ENCODE measurements around the gene TBC1D16.

The TBC1D16 gene

DNA sequence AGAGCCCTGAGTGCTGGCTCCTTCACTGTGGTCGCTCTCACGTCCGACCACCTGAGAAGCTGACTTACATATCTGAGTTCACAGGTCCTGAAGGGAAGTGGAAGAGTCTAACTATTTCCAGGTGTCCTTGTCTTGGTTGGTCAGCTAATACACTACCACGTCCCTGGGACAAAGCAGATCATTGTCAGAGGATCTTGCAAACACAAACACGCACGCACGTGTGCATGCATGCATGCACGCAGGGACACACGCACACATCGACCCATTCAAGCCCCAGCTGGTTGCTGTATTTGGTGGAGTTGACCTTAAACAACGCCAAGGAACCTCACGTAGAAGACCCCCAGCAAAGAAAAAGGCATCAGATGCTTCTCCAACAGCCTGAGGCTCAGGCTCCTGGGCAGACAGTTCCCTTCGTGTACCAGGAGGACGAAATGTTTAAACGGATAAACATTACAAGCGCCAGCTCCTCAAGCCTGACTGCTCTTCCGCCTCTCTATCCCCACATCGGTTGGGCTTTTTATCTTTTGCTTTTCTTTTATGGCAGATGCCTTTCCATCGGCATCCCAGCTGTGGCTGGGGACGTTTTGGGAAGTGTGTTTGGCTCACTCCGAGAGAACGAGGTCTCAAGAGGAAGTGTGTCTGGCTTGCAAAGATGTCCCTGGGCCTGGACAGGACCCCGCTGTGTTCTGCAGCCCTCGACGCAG, 95.8 kb downstream of the TBC1D16 start:
- no peak for DNase-seq (ENCODE audit: low spot score)

DNA sequence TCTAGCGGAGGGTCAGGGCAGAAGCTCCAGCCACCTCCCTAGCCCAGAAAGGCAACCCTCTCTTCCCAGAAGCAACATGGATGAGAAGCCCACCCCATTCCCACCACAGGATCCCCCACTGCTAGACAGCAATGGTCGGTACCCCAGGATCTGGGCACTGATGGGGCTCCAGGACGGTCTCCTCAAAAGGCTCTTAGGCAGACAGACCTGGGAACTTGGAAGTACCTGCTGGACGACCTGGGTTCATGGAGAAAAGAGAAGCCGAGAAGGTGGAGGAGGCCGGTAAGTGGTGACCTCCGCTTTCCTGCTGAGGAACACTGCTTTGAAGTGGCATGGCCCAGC, 96.6 kb downstream of the TBC1D16 start:
- no peak for DNase-seq (ENCODE audit: low spot score)

DNA sequence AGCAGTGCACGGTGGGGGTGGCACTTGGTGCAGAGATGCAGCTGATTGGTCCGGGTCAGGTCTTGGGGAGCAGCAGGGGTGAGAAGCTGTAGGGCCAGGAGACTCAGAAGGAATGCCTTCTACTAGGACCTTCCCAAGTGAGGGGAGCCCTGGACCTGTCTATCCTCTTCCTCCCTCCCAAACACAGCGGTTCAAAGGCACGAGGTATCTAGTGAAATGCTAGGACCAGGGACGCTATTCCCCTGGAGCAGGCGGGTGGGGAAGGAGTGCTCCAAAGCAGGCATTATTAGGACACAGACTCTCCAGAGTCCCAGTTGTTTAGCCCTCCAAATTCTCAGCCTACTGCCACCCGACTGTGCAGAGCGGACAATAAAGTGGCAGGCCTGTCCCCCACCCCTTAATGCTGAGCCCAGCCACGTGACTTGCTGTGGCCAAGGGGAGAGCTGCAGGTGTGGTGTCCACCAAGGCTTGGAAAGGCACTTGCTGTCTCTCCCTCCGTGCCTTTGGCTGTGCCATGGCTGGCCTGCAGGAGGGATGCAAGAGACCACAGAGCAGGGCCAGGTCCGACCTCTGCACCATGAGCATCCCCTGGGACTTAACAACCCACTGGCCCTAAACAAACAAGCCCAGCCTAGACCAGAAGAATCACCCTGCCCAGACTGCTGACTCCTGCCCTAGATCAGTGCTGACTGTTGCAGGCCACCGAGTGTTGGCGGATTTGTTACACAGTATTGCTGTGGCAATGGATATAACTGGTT, 97.2 kb downstream of the TBC1D16 start:
- DNase-seq (ENCODE audit: low spot score), result no peak

DNA sequence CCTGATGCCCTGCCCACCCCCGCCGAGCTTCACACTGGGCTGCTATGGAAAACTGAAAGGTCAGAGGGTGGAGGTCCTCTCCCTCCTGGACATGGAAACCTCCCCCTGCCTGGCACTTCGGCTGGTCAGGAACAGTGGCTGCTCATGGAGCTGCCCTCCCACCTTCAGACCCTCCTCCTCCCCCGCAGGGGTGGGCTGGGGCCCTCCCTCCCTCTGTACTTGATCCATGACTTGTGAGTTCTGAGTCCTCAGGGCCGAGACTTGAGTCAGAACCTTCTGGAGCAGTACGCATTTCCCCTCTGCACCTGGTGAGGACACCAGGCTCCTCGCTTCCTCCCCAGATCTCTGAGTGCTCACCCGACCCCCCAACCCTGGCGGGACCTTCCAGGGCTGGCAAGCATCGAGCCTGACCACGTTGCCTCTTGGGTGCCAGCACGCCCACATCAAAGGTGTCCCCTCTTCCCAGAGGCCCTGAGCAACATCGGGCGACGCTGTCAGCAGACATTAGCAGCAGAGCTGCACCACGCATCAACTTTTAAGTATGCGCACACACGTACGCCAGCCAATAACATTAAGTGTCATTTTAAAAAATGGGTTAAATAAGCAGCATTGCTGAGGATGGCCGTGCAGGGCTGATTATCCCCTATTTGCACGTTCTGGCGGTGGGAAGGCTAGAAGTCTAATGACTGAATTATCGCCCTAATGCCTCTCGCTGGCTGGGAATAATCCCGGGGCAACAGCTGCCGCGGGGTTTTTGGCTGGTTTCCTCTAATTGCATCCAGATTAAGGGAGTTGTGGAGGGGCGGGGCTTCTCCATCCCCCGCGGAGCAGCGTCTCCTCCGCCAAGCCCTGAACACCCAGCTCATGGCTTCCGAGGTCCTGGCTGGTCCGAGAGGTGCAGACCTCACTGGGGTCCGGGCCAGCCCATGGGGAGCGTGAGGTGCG, 98.0 kb downstream of the TBC1D16 start:
- no peak for DNase-seq (ENCODE audit: low spot score)

DNA sequence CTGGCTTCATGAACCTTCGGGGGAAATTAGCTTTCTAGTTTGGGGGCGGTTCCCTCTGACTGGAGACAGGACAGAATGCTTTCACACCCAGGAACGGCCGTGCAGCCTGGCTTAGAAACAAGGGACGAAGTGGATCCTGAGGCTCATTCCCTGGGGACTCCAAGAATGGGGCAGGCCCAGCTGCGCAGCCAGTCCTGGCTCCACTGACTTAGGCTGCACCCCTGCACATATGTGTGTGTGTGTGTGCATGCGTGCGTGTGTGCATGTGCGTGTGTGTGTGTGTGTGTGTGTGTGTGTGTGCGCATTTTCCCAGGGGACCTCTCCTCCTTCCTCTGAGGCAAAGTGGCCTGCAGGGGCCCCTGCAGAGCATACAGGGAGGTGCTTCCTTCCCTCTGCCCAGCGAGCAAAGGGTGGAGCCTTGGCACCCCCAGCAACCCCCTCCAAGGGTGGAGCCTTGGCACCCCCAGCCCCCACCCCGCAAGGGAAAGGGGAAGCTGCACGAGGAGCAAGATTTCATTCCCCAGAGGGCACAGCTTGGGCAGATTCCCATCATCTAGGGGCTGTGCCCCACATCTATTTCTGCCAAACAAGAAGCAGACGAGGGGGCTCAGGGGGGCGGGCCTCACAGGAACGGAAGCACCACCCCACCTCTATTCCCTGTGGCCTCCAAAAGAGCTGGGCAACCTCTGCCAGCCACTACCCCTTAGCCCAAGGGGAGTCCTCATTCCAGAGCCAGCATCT, 98.9 kb downstream of the TBC1D16 start:
- no peak for DNase-seq (ENCODE audit: low spot score)

DNA sequence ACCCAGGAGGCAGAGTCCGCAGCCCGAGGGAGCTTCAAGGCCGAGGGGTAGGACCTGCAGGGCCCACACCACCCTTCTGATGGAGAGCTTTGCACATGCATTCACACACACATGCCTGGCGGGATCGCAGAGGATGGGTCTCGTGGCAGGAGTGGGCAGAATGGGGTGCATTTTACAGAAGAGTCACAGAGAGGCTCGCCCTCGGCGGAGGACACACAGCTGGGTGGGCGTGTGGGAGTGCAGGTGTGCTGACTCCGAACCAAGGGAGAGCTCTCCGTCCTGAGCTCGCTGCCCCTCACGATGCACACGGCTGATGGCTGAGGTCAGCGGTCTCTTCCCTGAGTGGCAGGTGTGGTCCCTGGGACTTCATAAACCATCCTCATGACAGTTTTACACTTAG, 99.6 kb downstream of the TBC1D16 start:
- DNase-seq (ENCODE audit: low spot score), result no peak

DNA sequence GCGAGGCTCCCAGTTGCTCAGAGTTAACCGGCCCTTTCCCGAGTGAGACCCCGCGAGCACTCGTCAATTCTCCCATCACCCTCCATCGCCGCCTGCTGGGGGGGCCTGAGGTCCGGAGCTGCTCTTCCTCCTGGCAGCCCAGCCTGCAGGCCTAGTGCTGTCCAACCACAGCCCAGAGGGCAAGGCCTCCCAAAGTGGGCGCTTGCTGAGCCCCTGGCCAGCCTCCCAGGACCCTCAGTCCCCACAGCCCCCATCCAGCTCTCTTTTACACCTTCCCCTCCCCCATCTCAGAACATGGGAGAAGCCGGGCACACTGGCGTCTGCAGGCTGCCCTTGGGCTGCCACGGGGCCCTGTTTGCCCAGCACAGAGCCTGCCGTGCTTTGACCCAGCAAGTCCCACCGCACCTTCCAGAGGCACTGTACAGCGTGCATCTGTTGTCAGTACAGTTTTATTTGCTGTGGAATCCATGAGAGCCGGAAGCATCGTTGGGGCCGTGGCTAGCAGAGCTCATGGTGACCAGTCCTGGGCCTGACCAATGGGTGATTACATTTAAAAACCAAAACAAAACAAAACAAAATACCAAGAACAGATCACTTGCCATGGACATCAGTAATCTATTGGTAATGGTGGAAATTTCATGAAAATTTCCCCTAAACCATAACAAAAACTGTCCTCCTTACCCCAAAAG, 100.3 kb downstream of the TBC1D16 start:
- no peak for DNase-seq (ENCODE audit: low spot score)

DNA sequence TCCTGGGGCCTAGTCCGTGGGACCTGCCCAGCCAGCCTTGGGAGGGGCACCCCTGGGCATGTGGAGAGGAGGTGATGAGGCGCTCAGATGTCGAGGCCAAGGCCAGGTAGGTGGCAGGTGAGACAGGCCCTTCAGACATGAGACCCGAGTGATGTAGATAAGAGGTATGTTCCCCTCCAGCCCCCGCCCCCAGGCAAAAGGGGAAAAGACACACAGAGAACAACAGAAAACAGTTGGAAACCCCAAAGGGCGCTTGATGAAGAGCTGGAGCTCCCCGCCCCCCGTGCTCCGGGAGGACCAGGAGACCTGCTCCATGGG, 101.1 kb downstream of the TBC1D16 start:
- DNase-seq (ENCODE audit: low spot score), result no peak

DNA sequence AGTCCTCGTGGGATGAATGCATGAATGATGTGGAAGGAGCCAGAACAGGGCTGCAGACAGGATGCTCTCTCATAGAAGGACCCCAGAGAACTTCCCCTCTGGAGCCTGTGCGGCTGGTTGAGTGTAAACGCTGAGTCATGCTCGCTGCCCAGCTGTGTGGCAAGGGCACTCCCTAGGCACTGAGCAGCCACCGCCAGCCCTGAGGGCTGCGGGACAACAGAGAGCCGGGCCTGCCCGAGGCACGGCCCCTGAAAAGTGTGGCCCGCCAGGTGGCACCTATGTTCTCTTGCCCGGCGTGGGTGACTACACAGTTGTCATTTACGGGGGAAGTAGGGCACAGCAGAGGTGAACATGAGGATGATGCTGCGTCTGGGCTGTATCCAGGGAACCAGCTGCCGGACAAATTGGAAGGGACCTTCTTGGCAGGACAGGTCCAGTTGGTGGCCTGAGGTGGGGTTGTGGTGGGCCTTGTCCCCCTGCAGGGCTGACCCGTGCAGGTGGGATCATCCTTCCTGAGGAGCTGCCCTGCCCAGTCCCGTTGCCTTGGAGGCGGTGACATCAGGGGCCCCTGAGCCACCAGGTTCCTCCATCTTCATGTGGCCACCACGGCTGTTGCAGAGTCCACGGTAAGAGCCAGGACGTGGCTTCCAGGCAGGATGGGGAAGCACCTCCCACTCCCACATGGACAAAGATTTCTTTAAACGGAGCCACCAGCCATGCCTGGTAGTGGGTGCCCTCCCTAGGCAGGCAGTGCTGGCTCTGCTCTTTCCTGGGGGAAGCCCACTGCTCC, 101.6 kb downstream of the TBC1D16 start:
- no peak for DNase-seq (ENCODE audit: low spot score)

DNA sequence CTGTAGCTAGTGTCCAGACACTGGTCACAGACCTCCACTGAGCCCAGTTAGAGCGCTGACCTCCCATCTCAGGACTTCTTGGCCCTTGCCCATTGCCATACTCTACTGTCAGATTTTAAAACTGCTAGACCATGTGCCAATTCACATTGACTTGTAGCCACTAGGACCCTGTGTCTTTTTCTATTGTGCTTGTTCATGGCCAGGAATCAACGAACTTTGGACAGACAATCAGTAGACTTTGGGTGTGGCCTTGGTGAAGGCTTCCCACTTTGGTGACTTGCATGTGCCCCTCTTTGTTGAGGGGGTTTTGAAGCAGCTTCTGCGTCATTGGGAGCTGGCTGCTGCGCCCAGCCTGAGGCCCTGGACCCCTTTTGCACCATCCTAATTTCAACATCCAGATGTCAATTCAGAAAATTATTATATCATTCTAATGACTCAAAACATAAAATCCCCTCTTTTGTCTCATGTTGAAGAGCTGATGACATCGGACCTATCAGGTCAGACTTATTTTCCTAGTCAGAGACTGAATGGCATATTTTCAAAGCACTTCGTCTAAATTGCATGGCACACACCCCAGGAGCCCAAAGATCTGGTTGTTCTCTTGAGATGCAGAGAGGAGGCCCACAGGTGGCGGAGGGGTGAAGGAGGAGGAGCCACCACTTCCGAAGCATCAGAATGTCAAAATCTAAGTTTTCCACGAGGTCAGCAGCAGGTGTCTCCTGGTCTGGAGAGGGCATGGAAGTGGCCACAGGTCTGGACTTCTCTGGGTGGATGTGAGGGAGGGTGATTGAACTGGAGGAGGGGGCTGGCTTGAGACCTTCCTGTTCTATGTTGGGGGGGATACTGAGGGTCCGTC, 103.0 kb downstream of the TBC1D16 start:
- no peak for DNase-seq (ENCODE audit: low spot score)

DNA sequence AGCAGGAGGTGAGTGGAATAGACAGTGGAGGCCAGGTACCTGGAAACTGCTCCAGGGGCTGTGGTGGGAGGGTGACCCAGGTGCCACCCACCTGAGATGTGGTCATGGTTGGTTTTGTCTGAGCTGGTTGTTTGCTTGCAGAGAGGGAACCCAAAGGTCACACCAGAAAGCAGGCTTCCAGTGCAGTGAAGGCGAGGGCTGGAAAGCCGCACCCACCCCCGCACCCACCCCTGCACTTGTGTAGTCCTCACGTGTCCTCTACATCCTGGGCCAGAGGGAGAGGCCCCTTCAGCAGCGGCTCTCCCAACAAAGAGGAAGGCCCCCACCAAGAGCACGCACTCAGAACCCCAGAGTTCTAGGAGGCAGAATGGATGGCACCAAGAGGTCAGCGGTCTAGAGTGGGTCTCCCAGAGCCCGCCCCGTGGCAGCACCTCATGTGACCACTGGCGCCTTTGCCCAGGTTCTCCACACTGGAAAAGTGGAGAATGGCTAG, 103.8 kb downstream of the TBC1D16 start:
- no peak for DNase-seq (ENCODE audit: low spot score)

DNA sequence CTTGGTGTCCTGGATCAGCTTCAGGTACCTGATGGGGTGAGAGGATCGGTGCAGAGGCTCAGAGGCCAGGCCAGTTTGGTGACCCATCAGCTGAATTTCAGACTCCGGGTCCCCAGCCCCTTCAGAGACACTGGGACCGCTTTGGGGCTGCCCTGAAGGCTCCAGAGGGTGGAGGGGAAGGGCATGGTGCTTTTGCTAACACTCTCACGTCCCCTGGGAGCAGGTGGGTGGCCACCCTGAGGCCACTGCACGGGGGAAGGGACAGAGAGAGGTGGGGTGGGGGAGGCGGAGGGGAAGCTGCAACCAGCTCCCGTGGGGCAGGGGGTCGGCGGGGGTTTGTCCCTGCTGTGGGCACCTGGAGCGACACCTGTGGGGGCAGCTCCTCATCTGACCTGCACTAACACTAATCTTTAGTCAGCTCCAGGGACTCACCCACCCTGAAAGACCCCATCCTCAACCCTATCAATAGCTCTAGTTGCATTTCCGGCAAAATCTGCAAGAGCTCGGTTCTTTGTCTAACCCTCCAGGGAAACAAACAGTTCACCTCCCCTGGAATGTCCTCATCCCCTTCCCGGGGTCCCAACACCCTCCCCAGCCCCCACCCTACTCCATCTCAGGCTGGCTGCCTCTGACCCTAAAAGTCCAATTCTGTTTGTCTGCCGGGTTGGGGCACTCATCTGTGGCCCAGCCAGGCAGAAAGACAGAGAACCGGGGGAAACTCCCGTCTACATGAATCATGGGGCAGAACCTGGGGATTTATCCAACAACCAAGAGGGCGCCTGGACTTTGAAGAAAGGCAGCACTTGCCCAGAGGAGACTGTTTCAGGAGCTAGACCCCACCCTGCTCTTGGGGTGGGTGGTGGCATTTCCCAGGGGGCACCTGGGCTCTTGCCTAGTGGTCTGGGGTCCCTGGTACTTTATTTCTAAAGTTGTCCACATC, 104.5 kb downstream of the TBC1D16 start:
- DNase-seq (ENCODE audit: low spot score), result no peak

DNA sequence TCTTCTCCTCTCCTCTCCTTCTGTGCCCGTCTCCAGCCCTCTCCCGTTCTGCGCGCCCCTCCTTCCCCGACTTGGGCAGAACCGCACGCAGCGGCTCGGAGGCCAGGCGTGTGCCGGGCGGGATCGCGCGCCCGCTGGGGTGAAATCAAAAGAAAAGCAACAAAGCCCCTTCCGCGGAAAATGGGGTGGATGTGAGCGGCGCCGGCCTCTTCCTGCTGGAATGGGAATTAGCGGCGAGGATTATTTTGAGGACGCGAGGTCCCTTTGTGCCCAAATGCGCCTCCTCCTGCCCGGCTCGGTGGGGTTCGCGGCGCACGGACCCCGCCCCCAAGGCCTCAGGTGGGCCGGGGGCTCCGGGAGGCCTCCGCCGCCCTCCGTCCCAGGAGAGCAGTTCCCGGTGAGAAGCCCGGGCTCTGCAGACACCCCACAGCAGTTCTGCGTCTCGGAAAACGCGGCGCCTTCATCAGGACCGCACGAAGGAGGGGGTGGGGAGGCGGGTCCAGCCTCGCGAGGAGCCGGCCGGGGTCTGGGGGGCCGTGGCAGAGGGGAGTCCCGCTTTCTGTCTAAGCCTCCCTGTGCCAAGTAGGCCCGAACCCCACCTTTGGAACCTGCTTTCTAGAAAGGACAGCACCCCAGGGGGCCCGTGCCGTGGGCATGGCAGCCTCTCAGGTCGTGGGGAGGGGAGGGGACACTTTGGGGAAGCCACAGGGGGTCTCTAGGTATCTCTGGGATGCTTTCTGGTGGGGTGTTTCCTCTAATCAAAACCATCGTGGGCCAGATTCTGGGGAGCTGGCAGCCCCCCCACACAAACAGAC, 105.4 kb downstream of the TBC1D16 start:
- no peak for DNase-seq (ENCODE audit: low spot score)

DNA sequence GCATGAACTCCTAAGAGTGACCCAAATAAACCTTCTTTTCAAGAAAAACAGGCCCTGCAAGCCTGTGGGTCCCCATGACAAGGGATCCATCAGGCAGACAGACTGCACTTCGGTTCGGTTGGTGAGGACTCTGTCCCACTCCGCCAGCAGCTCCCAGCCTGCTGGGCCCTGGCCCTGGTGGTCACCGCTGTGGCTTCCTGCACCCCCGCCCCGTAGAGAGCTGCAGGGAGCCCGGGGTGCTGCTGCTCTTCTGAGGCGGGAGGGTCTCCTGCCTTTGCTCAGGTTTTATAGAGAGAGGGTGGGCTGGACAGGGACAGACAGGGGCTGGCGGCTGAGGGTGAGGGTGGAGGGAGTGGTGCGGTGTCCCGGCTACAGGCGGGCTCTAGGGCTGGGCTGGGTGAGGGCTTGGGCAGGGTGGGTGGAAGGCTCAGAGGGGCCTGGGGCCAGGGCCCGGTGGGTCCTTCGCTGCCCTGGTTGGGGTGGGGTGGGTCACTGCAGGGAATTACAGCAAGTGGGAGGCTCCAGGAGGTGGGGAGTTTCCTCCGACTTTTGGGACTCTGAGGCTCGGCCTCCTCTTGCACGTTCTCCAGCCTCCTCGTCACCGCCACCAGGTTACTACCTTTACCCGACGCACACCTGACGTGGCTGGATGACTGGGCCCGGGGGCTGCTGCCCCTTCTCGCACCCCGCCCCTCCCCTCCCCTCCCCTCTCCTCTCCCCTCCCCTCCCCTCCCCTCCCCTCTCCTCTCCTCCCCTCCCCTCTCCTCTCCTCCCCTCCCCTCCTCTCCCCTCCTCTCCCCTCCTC, 106.2 kb downstream of the TBC1D16 start:
- DNase-seq (ENCODE audit: low spot score), result no peak

DNA sequence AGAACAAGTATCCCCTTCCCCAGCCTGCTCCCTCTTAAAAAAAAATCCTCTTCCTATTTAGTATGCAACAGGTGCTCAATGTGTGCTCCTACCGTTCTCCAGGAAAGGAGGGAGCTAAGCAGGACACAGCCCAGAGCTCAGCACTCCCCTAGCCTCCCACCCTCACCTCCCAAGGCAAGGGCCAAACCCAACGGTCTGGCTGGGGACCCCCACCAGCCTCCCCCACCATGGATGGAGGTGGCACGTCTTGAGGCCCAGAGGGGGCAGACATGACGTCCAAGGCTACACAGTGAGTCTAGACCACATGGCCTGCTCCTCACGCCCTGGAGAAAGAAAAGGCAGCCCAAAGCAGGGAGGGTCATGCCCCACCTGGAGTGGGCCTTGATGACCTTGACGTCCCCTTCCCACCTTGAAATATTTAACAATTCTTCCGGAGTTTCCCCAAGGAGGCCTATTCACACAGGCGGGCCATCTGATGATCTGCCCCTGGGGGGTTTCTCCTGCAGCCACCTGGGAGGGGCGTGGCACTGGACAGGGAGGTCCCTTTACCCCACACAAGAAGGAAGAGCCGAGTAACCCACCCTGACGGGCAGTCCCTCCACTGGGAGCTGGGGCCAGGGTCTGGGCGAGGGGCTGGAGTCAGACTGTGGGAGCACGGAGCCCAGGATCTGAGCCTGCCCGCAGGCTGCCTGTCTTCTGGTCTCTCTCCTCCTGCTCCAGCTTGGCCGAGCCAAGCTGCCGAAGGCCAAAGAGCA, 107.0 kb downstream of the TBC1D16 start:
- no peak for DNase-seq (ENCODE audit: low spot score)
